GM19438 (cell line): ENCODE results near the gene XXYLT1.

ENCODE experiments used
- ATAC-seq: cut with Tn5 transposase; IDR thresholded peaks from one replicate; pipeline ENCODE4 v1.9.1; 2021; ENCODE audit warnings: low read depth; ENCODE audit not compliant: unreplicated experiment

Gene XXYLT1

GRCh38 chr3:195085356-195086130, 185.4 kb downstream of the XXYLT1 start:
- ATAC-seq, result no peak

GRCh38 chr3:195084746-195085145, 186.2 kb downstream of the XXYLT1 start:
- no peak for ATAC-seq

DNA sequence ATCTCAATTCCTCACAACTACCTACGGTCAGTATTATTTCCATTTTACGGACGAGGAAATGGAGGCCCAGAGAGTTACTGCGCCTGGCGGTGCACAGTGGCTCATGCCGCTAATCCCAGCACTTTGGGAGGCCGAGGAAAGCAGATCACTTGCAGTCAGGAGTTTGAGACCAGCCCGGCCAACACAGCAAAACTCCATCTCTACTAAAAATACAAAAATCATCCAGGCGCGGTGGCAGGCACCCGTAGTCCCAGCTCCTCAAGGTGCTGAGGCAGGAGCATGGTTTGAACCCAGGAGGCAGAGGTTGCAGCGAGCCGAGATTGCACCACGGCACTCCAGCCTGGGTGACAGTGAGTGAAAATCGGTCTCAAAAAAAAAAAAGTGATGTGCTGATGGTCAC, 187.3 kb downstream of the XXYLT1 start:
- ATAC-seq, result no peak

DNA sequence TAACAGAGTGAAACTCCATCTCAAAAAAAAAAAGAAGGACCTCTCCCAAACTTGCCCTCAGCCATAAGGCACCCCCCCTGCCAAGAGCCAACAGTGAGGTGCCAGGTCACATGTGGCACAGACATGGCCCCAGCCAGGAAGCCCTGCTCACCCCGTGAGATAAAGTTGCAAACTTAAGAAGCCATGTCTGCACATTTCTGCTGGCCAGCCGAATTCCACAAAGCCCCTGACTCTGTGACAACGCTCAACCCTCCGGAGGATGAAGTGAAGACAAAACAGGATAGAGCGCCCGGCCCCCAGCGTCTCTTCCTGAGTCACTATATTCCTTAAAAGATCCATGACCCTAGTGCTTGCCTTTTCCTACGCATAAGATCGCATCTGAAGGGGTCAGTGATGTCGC, 188.1 kb downstream of the XXYLT1 start:
- no peak for ATAC-seq

GRCh38 chr3:195081242-195081963, 189.6 kb downstream of the XXYLT1 start:
- no peak for ATAC-seq

DNA sequence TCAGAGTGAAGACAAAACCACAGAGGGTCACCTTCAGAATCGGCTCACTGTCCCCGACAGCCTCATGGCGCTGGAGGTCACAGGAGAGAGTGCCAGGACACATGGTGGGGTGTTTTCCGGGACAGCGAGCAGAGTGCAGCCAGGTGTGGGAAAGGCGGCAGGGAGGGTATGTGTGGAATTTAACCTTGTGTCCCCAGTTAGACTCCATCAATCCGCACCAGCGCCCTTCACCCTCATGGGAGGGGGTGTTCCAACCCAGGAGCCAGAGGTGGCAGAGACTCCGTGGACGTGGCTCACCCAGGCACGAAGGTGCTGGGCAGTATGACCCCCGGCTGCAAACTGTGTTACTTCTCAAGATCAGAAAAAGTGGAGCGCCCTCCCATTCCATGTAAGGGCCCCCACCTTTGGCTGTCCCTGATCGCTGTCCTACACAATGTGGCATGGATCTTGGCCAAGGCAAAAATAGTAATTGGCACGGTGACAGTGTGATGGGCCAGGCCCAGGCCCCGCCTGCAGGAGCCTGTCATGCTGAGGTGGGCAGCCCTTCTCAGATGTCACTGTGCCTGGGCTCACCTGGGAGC, 190.3 kb downstream of the XXYLT1 start:
- ATAC-seq, result no peak

GRCh38 chr3:195080125-195080524, 190.8 kb downstream of the XXYLT1 start:
- ATAC-seq, result no peak

DNA sequence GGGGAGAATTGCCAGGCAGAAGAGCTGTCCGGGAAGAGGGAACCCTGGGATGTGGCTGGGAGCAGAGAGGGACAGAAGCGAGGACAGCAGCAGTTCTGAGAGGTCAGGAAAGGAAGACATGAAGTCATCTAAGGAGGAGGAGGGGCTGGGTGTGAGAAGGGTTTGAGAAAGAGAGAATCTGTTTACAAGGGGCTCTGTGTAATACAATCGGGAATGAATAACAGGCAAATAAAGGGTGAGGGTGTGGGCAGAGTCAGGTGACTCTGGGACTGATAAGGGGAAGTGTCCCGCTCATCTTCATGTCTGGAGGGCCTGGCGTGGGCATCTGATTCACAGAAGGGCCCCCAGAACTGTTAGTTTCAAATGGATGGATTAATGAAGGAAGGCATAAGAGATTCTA, 191.3 kb downstream of the XXYLT1 start:
- ATAC-seq, result no peak

- no peak for ATAC-seq
These were observed 192.0 kb downstream of the XXYLT1 start for GRCh38 chr3:195078891-195079440.

- no peak for ATAC-seq
These were observed 193.1 kb downstream of the XXYLT1 start for GRCh38 chr3:195077611-195078540.

- no peak for ATAC-seq
These were observed 193.9 kb downstream of the XXYLT1 start for GRCh38 chr3:195076981-195077610.

DNA sequence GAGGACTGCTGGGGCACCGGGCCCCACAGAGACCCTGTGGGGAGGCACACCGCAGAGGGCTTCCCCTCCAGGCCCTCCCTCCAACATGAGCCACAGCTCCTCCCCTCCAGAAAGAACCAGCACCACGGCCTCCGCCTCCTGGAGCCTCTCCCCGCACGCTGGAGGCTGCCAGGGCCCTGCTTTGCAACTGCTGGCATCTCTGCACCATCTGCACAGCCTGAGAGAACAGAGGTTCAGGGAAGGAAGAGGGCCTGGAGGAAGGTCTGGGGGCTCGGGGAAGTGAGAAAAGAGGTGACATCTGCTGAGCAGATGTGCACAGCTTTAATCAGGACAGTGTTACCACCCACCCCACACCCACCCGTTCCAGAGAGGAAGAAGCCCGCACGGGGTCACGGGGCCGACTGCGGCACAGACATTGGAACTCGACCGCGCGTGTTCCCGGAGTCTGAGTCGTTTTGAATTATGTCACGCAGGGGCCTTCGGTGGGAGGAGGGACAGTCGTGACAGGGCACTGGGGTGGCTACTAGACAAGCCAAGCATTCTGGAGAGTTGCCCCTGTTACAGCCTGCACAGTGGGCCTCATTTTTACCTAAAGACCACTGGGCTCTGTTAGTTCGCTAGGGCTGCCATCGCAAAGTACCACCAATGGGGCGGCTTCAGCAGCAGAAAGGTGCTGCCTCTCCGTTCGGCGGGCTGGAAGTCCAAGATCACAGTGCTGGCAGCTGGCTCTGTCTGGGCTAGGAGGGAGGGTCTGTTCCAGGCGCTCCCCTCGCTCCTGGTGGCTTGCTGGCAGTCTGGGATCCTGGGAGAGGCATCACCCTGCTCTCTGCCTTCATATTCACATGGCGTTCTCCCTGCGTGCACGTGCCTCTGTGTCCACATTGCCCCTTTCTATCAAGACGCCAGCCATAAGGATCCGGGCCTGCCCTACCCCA, 194.8 kb downstream of the XXYLT1 start:
- no peak for ATAC-seq

- ATAC-seq, result no peak
These were observed 195.6 kb downstream of the XXYLT1 start for GRCh38 chr3:195075199-195075940.

DNA sequence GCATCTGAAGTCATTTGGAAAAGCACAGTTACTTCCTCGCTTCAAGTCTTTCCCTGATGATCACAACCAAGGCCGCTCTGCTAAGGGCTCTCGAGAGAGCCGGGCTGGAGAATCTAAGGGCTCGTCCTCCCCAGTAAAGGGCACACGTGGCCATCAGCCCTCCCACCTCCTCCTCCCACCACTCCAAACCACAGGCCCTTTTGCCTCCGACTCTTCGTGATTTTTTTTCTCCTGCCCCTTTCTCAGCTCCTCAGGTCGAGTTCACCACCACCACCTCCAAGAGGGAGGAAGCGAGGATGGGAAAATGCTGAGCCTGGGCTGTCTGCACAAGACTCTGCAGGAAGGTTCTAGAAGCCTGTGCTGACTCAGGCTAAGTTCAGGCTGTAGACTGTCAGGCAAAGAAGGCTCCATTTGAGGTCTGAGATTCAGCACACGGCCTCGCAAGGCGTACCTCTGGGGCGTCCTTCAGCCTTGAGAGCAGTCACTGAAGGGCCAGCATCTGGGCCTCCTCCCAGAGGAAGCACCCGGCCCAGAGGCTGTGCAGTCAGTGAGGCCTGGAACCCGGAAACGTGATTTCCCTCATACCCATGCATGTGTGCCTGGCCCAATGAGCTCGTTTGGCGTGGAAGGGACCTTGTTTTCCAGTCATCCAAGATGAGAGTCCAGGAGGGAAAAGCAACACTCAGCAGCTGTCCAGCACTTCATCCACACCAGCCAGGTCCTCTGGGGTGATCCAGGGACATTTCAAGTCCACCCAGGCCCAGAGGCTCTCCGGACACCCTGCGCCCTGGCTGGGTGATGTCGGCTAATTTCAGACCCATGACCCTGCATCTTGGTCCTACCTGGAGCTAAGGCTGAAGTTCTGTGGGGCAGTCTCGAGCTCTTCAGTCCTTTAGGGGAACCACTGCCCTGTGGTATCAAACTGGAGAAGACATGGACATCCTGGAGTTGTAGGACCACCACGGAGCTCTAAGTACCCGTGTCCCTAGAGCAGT, 196.8 kb downstream of the XXYLT1 start:
- no peak for ATAC-seq

DNA sequence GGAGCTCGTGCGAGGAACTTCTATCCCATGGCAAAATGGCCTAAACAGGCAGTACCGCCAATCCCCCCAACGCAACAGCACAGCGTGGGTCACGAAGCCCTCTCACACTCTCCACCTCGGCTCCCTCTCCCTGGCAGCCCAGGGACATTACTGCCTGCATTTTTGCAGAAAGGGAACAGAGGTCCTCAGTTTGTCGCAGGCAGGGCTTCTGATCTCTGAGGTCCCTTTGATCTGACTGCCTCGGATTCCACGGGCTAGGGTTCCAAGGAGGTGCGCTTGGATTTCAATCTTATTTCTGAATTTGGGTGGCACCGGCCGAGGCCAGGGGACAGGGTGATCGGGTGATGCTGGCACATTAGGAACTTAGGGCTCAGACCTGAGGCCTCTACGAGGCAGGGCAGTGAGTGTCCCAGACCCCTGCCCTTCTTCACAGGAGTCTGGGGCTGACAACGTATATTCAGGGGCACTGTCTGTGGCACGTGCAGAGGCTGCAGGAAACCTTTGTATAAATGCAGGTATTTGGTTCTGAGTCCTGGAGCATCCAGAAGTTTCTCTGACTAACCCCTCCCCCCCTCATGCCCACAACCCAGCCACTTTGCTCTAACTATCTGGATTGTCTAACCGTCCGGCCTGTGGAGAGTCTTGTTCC, 197.9 kb downstream of the XXYLT1 start:
- no peak for ATAC-seq
